ENCODE measurements around the gene DCAF8.

The DCAF8 gene

GRCh38 chr1:160191756-160192155, 70.6 kb downstream of the DCAF8 start:
- TF ChIP-seq CTCF (IDR thresholded peaks at IDR 0.05; ENCODE audit: extremely low read depth, missing control alignments), result no peak

GRCh38 chr1:160189649-160190625, 72.4 kb downstream of the DCAF8 start, which contains the start of gene CASQ1:
TSS of gene CASQ1 (plus strand) at chr1:160190575. CDS start at chr1:160190752, 177 bp downstream.
- DNase-seq (ENCODE audit: low spot score), result no peak
- TF ChIP-seq CTCF (IDR thresholded peaks at IDR 0.05; ENCODE audit: extremely low read depth, missing control alignments), result no peak

More at GRCh38 chr1:160191756-160192155, 70.6 kb downstream of the DCAF8 start:
- no peak for DNase-seq (ENCODE audit: low spot score)

- no peak for DNase-seq (ENCODE audit: low spot score)
Measured at GRCh38 chr1:160188341-160188740, 74.0 kb downstream of the DCAF8 start.

GRCh38 chr1:160187407-160187806, 74.9 kb downstream of the DCAF8 start:
- TF ChIP-seq CTCF (IDR thresholded peaks at IDR 0.05; ENCODE audit: extremely low read depth, missing control alignments), result no peak

More at GRCh38 chr1:160188341-160188740, 74.0 kb downstream of the DCAF8 start:
- no peak for TF ChIP-seq CTCF (IDR thresholded peaks at IDR 0.05; ENCODE audit: extremely low read depth, missing control alignments)

GRCh38 chr1:160186729-160187128, 75.6 kb downstream of the DCAF8 start:
- no peak for TF ChIP-seq CTCF (IDR thresholded peaks at IDR 0.05; ENCODE audit: extremely low read depth, missing control alignments)
- DNase-seq (ENCODE audit: low spot score), result no peak

More at GRCh38 chr1:160187407-160187806, 74.9 kb downstream of the DCAF8 start:
- no peak for DNase-seq (ENCODE audit: low spot score)

GRCh38 chr1:160186246-160186645, 76.1 kb downstream of the DCAF8 start:
- TF ChIP-seq CTCF (IDR thresholded peaks at IDR 0.05; ENCODE audit: extremely low read depth, missing control alignments), result no peak
- no peak for DNase-seq (ENCODE audit: low spot score)

GRCh38 chr1:160179336-160179735, 83.0 kb downstream of the DCAF8 start:
- no peak for TF ChIP-seq CTCF (IDR thresholded peaks at IDR 0.05; ENCODE audit: extremely low read depth, missing control alignments)
- DNase-seq (ENCODE audit: low spot score), result no peak
